HG02885 (cell line): ENCODE measurements around the gene CDCA5.

Experiments used
- ATAC-seq: cut with Tn5 transposase; IDR thresholded peaks from one replicate; pipeline ENCODE4 v1.9.1; 2021; ENCODE audit warnings: mild to moderate bottlenecking; ENCODE audit not compliant: unreplicated experiment, poor library complexity

Gene CDCA5, protein sequence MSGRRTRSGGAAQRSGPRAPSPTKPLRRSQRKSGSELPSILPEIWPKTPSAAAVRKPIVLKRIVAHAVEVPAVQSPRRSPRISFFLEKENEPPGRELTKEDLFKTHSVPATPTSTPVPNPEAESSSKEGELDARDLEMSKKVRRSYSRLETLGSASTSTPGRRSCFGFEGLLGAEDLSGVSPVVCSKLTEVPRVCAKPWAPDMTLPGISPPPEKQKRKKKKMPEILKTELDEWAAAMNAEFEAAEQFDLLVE

GRCh38 chr11:65083834-65084597, at the start of gene CDCA5, which contains the start of gene ZFPL1:
TSS of gene CDCA5 (minus strand) at chr11:65084040. CDS start at chr11:65083978, 62 bp downstream.
TSS of gene ZFPL1 (plus strand) at chr11:65084222. CDS start at chr11:65084699, 477 bp downstream.
- ATAC-seq = peak; percentile 91

DNA sequence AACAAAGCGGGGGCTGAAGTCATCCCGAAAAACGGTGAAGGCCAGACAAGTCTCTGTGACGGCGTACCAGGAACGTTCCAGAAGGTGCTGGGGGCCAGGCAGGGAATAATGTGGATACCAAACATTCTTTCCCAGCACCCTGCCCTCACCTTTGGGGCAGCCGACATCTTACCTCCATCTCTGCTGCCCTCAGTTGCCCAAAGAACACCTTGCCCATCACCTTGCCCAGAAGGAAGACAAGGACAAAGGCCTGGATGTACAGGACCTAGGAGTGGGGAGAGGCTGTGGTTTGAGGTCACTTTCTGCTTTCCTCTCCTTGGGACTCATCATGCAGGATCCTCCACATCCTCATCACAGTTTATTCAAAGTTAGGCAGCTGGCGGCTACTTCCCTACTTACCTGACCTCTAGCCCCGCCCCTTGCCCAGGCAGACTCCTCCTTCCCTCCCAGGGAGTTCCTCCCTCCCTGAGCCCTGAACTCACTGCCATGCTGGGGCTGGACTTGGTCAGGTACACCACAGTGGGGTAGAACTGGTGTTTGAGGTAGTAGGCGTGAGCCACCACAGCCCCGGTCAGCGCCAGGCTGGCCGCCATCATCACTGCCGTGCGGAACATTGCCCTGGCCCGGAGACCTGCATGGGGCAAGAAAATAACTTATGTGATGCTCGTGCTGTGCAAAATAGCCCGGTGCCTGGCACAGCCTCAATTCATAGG, 49.3 kb upstream of the CDCA5 start:
- ATAC-seq = no peak

- peak; percentile 40 for ATAC-seq
These were observed 48.6 kb upstream of the CDCA5 start for GRCh38 chr11:65132238-65132987.

GRCh38 chr11:65131895-65132237, 48.0 kb upstream of the CDCA5 start:
- no peak for ATAC-seq

DNA sequence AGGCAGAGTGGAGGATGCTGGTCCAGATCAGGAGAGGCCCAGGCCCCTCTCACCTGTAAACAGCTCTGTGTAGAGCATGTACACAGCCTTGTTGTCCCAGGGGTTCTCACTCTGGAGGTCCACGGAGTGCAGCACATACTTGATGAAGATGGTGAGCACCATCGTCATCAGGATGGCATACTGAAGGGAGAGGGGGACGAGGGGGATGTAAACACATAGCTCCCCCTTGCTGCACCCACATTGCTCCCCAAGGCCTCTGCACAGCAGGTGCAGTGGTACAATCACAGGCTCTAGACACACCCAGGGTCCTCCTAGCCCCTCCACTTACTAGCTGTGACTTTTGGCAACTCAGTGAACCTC, 47.6 kb upstream of the CDCA5 start:
- ATAC-seq = no peak

DNA sequence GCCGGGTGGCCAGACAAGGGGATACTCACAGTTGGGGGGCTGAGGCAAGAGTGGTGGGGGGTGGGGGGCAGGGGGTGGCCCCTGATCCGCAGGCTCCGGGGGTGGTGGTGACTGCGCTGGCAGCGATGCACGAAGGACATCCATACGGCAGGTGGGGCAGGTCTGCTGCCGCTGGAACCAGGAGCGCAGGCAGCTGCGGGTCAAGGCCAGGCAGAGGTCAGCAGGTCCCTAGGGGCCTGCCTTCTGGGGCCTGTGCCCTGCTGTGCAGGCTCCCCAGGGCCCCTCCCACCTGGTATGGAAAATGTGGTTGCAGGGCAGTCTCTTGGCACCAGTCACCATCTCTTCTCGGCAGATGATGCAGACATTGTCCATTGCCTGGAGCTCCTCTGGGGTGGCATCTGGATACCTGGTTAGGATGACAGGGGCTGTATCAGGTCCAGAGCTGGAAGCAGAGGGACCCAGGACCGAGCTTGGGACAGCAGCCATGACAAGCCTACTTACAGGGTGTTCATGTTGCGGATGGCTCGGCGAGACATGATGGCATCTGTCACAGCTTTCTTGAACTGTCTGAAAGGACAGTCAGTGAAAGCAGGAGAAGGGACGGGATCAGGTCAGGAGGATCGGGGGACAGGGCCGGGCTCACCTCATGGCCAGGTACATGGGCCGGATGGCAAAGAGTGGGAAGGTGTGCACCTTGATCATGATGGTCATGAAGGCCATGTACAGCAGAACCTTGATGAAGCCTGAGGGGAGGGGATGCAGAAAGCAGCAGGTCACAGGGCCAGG, 47.0 kb upstream of the CDCA5 start:
- no peak for ATAC-seq

- no peak for ATAC-seq
These were observed 46.0 kb upstream of the CDCA5 start for GRCh38 chr11:65129649-65130441.

DNA sequence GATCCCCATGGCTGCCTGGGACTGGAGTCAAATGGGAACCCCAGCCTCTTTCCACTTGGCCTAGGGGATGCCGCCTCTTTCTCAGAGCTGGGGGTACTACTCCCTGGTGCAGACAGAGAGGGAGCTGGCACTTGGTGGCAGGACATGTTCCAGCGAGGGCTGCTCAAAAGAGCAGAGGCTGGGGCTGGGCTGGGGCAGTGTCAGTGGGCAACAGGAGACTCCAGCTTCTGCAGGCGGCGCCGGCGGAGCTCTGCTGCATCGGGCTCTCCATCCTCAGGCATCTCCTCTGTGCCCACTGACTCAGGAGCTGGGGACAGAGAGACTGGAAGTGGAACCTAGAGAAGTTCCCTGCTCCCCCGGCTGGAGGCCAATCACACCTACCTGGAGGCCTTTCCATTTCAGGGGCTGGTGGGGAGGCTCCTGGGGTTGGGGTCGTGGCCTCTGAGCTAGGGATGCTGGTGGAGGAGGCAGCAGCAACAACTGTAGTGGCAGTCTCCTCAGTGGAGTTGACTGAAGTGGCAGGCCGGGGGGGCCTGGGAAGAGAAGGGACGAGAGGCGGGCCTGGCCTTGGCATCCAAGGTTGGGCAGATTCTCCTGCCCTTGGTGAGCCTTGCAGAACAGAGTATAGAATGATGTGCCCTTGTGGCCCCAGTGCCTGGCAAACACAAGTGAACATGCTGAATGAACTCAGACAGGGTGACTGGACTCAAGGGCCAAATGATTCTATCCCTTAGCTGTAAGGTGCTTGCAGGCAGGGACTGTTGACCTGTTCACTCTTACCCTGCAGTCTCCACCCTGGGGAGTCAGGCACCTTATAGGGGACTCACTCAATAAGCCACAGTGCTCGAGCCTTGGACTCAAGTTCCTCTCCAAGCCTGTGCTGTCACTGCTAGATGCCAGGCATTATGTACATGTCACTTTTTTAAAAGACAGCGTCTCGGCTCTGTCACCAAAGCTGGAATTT, 44.6 kb upstream of the CDCA5 start:
- no peak for ATAC-seq

- ATAC-seq = no peak
These were observed 43.8 kb upstream of the CDCA5 start for GRCh38 chr11:65127473-65128181.

DNA sequence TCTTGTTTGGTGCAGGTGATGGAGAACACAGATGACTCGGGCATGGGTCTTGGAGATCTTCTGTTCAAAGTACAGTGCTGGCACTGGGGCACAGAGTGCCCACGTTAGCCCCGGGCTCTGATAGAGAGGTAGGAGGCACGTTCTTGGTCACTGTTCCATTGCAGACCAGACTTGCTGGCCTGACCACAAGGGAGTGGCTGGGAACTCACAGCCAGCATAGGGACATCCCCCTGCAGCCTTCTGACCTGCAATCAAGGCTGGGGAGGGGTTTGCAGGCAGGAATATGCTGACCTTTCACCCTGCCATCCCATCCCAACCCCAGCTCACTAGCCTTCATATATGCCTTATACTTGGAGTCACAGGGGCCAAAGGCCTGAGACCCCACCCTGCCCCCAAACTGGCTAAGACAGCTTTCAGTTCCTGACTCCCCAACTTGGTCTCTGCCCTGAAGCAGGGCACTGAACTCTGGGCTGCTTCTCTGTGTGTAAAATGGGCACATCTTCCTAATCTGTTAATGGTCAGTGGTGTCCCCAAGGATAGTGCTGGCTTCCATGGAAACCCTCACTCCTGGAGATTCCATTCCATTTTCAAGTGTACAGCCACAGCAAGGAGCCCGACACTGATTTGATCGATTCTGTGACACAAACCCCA, 42.9 kb upstream of the CDCA5 start:
- ATAC-seq = no peak

DNA sequence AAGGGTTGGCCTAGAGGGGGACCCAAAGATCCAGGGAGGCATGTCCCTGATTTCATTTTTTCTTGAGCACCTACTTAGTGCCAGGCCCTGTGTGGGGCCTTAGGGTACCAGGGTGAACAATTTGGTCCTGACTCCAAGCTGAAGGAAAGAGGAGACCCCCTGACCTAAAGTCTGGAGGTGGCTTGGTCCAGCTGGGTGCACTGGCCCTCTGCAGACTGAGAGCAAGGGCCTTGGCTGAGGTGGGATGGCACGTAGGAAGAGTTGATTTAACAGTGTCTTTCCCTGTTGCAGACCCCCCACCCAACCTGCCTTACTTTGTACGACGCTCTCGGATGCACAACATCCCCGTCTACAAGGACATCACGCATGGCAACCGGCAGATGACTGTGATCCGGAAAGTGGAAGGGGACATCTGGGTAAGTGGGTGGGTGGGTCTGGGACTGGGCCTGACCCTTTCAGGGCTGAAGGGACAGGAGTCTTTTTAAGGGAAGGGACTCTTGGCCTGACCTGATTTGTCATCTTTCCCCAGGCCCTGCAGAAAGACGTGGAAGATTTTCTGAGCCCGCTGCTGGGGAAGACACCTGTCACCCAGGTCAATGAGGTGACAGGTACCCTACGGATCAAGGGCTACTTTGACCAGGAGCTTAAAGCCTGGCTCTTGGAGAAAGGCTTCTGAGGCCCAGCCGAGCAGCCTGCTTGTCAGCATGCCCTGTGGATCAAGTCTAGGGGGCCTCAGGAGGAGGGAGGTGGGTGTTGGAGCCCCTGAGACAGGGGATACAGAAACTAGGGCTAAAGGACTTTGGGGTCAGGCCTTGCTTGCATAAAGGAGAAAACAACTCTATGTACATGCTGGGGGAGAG, 41.6 kb upstream of the CDCA5 start:
- no peak for ATAC-seq

- no peak for ATAC-seq
These were observed 40.8 kb upstream of the CDCA5 start for GRCh38 chr11:65124480-65125196.

GRCh38 chr11:65121865-65122696, 38.2 kb upstream of the CDCA5 start, which contains the start of the genes FAU and MRPL49:
TSS of gene FAU (minus strand) at chr11:65122134. CDS start at chr11:65121813, 321 bp downstream.
TSS of gene MRPL49 (plus strand) at chr11:65122321. CDS start at chr11:65122347, 26 bp downstream.
- ATAC-seq = peak; percentile 71

DNA sequence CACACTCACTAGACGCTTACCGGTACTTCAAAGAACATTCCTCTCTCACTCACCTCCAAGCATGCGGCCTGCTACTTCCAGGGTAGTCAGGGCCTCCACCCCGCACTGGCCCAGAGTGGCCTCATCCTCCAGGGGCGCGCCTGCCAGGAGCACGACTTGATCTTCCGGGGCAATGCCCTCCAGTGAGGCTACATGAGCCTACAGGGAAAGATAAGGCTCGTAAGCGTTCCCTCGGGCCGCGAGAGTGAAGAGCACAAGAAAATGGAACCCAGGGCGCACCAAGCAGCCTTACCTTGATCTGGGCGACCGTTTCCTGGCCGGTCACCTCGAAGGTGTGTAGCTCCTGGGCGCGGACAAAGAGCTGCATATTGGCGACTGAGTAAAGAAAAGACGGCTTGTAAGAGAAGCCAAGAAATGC, 37.6 kb upstream of the CDCA5 start:
- ATAC-seq = no peak
